Sigmoid colon (tissue), 4 donors: ENCODE results near the gene RASA1.

Experiments used
- EP300 ChIP-seq, 4 donors: sonication (generic); formaldehyde crosslinking; IDR thresholded peaks; one replicate each; pipeline ENCODE4 v1.6.1; 2017; ENCODE audit warnings: antibody characterized with exemption in 4 of 4
- POLR2A ChIP-seq, 2 donors: fragments of 450-650 bp; IDR thresholded peaks; one replicate each; pipeline ENCODE4 v1.6.1; 2016; ENCODE audit warnings: antibody characterized with exemption in 2 of 2, mild to moderate bottlenecking in 2 of 2, moderate library complexity in 2 of 2
- POLR2AphosphoS5 ChIP-seq, 4 donors: sonication (generic); formaldehyde crosslinking; IDR thresholded peaks; one replicate each; pipeline ENCODE4 v1.6.1; 2017; ENCODE audit warnings: antibody characterized with exemption in 4 of 4
- TF ChIP-seq, protein P1 (sequence below), 4 experiments: fragments of 450-650 bp in 3 of 4; fragments of 200-600 bp in 1 of 4; IDR thresholded peaks; one replicate each; pipeline ENCODE4 v1.5.1; 2016 to 2019; ENCODE audit warnings: antibody characterized with exemption in 4 of 4, mild to moderate bottlenecking in 3 of 4, moderate library complexity in 2 of 4

- TF ChIP-seq, protein P1, sequence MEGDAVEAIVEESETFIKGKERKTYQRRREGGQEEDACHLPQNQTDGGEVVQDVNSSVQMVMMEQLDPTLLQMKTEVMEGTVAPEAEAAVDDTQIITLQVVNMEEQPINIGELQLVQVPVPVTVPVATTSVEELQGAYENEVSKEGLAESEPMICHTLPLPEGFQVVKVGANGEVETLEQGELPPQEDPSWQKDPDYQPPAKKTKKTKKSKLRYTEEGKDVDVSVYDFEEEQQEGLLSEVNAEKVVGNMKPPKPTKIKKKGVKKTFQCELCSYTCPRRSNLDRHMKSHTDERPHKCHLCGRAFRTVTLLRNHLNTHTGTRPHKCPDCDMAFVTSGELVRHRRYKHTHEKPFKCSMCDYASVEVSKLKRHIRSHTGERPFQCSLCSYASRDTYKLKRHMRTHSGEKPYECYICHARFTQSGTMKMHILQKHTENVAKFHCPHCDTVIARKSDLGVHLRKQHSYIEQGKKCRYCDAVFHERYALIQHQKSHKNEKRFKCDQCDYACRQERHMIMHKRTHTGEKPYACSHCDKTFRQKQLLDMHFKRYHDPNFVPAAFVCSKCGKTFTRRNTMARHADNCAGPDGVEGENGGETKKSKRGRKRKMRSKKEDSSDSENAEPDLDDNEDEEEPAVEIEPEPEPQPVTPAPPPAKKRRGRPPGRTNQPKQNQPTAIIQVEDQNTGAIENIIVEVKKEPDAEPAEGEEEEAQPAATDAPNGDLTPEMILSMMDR (IDR thresholded peaks at IDR 0.05) = no peak
- TF ChIP-seq POLR2A (IDR thresholded peaks at IDR 0.05) (no peak), POLR2AphosphoS5 (IDR thresholded peaks at IDR 0.05) (no peak), EP300 (IDR thresholded peaks at IDR 0.05) (no peak)
Measured at GRCh38 chr5:87392801-87393200, 125.1 kb downstream of the RASA1 start.
